C4-2B (cell line): Measurements from ENCODE around the gene LCAT.
A peak's percentile ranks its signal among the peaks of the same experiment; 100 is the strongest.

Experiments
- H3K27ac ChIP-seq: fragments of 450-650 bp; 2 replicates; pipeline ENCODE4 v1.5.1; 2017
- CTCF ChIP-seq: fragments of 450-650 bp; conservative IDR thresholded peaks from 2 replicates; pipeline ENCODE4 v1.5.1; 2017; ENCODE audit warnings: mild to moderate bottlenecking
- ZFX ChIP-seq: fragments of 450-650 bp; IDR thresholded peaks from 2 replicates; pipeline ENCODE4 v1.6.1; 2017

Gene LCAT

DNA sequence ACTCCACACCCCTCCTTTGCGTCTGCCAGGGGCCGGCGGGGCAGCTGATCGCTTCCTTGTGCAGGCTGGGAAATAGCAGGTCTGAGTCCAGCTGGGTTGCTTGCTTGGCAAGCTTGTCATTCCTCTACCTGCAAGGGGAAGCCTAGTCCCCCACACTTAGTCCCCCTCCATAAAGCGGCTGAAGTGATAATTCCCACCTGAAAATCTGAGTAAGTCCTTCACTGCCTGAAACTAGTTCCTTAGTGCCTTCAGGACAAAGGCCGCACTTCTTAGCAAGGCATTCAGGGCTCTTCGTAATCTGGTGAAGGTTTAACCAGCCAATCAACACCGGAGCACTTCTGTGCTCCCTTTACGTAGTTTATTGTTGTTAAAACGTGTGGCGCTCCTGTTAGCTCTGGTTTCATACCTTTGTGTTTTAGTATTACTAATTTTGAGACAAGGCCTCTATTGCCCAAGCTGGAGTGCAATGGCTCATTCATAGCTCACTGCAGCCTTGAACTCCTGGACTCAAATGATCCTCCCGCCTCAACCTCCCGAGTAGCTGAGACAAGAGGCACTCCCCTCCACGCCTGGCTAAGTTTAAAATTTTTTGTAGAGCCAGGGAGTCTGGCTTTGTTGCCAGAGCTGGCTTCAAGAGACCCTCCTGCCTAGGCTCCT is 50.0 kb downstream of the LCAT start:
- no peak for TF ChIP-seq CTCF
- TF ChIP-seq ZFX, result no peak
- H3K27ac ChIP-seq, result peak overlapping the region; percentile 94

DNA sequence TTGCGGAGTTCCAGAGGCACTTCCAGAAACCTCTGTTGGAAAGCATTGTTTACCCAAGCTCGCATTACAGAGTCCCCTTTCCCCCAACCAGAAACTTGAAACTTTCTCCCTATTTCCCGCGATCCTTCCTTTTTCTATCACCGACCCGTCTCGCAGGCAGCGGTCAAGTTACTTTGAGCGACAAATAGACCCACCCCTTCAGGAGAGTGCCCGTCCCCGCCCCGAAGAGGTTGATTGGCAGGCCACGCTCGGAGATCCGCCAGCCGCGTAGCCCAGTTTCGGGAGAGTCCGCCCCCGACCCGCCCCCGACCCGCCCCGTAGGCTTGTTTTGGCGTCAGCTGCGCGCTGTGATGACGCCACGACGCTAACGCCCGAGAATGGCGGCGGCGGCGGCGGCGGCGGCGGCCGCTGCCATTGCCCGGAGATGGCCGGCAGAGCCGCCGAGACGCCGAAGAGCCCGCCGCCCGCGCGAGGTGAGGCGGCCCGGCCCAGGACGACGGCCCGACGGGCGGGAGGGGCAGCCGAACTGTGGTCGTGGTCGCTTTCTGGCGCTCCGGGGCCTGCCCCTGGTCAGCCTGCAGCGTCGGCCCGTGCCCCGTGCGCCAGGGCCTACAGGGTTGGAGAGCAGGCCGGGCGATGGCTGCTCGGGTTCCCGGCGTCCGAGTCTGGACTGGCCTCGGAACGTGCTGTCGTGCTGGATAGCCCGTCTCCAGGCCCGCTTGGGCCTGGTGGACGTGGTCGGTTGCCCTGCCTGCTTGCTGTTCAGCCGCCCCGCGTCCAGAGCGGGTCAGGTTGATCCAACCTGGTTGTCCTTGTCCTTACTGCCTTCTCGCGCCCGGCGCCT is 50.8 kb downstream of the LCAT start, which contains the start of gene PSKH1:
TSS of gene PSKH1 (plus strand) at position 356 of the 844 bp plus-strand sequence. CDS start 15,496 bp downstream, outside the sequence.
- peak within 1 kb of the TSS; percentile 94 for H3K27ac ChIP-seq
- TF ChIP-seq CTCF (no peak), ZFX (peak; percentile 98)

DNA sequence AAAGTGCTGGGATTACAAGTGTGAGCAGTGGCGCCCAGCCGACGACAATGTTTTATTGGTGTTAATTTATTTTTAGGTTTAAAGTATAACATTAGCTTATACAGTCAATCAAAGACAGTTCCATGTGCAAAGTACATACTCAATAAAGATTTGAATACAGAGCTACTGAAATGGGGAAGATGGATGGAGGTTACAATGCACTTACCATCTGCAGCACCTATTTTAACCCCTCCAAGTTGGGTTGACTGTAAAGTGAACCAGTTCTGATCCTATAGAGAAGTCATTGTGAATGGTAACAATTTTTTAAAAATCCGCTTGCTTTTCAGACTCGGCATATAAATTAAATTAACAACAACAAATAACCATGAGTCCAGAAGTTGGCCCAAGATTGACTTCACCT is 51.5 kb downstream of the LCAT start:
- TF ChIP-seq CTCF (no peak), ZFX (no peak)
- H3K27ac ChIP-seq, result 0 out of 2 replicates have a peak overlapping the region, but pooled peaks have one; percentile 15
